Embryonic facial prominence (tissue), 1 donor: ENCODE data around the gene GGACT.
"Not testable (repeated sequence)": the region's sequence is repeated elsewhere in the genome, so short reads cannot be mapped to it uniquely, and the experiment has no call there.

Source experiments
- DNase-seq: peaks from one replicate; pipeline ENCODE4 v3.0.0-alpha.2; 2016; ENCODE audit errors: extremely low spot score

GGACT gene

GRCh38 chr13:100601716-100602115 is 13.1 kb upstream of the GGACT start:
- no peak for DNase-seq

GRCh38 chr13:100600915-100601314 is 12.3 kb upstream of the GGACT start:
- DNase-seq = no peak

- DNase-seq = no peak
Measured at GRCh38 chr13:100600461-100600860, 11.9 kb upstream of the GGACT start.

GRCh38 chr13:100597253-100597652 is 8.7 kb upstream of the GGACT start:
- no peak for DNase-seq

- no peak for DNase-seq
Measured at GRCh38 chr13:100596516-100596915, 7.9 kb upstream of the GGACT start.

- DNase-seq = no peak
Measured at GRCh38 chr13:100594731-100595130, 6.1 kb upstream of the GGACT start.

GRCh38 chr13:100594255-100594654 is 5.7 kb upstream of the GGACT start:
- no peak for DNase-seq

- no peak for DNase-seq
Measured at GRCh38 chr13:100589178-100589725, 663 bp upstream of the GGACT start.

- peak; percentile 26 for DNase-seq
Measured at GRCh38 chr13:100584896-100585295, 3.7 kb downstream of the GGACT start.

- DNase-seq = no peak
Measured at GRCh38 chr13:100581504-100581903, 7.1 kb downstream of the GGACT start.

- no peak for DNase-seq
Measured at GRCh38 chr13:100581030-100581429, 7.6 kb downstream of the GGACT start.

GRCh38 chr13:100580045-100580444 is 8.5 kb downstream of the GGACT start:
- DNase-seq = no peak

- not testable (repeated sequence) for DNase-seq
Measured at GRCh38 chr13:100577239-100577638, 11.3 kb downstream of the GGACT start.

GRCh38 chr13:100573121-100573520 is 15.5 kb downstream of the GGACT start:
- no peak for DNase-seq

GRCh38 chr13:100566543-100566942 is 22.0 kb downstream of the GGACT start:
- DNase-seq = no peak

GRCh38 chr13:100565286-100565685 is 23.3 kb downstream of the GGACT start:
- no peak for DNase-seq

GRCh38 chr13:100564444-100565223 is 24.0 kb downstream of the GGACT start:
- DNase-seq = no peak

GRCh38 chr13:100563779-100564178 is 24.8 kb downstream of the GGACT start:
- DNase-seq = no peak

- DNase-seq = no peak
Measured at GRCh38 chr13:100561599-100562204, 26.9 kb downstream of the GGACT start.

- DNase-seq = no peak
Measured at GRCh38 chr13:100561158-100561499, 27.5 kb downstream of the GGACT start.

- no peak for DNase-seq
Measured at GRCh38 chr13:100560498-100561157, 28.0 kb downstream of the GGACT start.

- no peak for DNase-seq
Measured at GRCh38 chr13:100559886-100560285, 28.7 kb downstream of the GGACT start.

GRCh38 chr13:100552755-100553154 is 35.8 kb downstream of the GGACT start:
- no peak for DNase-seq
